KG1 (cell line): Measurements from ENCODE around the gene CAMTA1.
"Not testable (repeated sequence)": the region's sequence is repeated elsewhere in the genome, so short reads cannot be mapped to it uniquely, and the experiment has no call there.

ENCODE experiments used
- DNase-seq: peaks from one replicate; lab custom pipeline; 2025; lab: John Stamatoyannopoulos, UW

The CAMTA1 gene

DNA sequence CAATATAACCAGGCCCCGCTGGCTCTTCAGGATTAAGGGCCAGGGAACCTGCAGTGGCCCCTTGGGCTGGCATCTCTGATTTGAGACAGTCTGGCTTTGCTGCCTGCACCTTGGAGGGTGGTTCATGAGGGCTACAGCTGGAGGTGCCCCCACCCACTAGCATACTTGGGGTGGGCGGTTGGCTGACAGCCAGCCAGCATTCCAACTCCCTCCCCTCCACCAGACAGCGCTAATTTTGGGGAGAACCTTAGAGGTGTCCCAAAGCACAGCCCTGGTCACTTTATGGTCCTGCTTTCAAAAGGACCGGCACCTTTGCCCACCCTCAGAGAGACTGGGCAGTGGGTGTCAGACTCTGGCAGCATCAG lies 805.2 kb downstream of the CAMTA1 start:
- DNase-seq, result no peak

- no peak for DNase-seq
Observed at GRCh38 chr1:7591565-7591964, 806.3 kb downstream of the CAMTA1 start.

DNA sequence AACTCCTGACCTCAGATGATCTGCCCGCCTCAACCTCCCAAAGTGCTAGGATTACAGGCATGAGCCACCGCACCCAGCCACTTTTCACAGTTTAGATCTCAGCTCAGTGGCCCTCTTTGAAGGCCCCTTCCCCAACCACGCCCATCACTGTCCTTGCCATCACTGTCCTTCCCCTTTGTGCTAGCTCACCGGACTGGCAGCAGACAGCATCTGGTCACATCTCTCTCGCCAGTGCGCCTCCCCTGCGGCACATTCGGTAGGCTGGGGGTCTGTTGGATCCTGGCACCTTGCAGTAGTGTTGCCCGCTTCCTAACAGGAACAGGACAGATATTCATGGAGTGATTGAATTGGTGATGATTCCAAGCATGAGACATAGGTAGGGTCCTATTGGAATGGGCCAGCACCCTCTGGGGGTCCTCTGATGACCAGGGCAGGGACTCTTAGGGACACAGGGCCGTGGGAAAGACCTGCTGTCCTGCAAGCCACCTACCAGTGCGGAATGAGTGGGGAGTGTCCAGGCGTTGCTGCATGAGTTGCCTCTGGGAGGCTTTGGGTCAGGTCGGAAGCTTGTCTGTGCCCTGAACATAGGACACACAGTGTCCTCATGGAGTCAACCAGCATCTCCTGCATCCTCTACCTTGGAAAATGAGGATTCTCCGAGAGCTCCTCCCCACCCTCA lies 807.0 kb downstream of the CAMTA1 start:
- DNase-seq, result no peak

- DNase-seq, result no peak
Observed at GRCh38 chr1:7594002-7594713, 808.9 kb downstream of the CAMTA1 start.

DNA sequence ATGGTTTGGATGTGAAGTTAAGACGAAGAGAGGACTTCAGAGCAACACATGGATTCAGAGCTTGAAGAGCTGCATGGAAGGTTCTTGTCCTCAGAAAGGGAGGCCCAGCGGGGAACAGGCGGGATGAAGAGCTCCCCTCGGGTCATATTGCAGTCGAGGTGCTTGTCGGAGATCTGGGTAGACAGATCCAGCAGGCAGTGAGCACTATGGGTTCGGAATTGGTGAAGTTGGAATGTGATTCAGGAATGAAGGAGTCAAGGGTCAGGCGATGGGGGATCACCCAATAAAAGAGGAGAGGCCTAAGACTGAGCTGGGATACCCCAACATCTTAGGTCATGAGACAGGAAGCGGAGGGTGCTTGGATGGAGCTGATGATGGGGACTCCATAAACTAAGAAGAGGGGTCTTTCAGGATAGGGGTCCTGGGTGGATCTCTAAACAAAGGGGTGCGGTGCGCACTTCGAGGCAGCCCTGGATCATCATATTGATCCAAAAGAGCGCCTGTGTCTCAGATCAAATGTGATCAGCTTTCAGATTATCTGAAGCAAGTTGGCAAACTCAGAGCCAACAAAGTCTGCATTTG lies 809.6 kb downstream of the CAMTA1 start:
- no peak for DNase-seq

DNA sequence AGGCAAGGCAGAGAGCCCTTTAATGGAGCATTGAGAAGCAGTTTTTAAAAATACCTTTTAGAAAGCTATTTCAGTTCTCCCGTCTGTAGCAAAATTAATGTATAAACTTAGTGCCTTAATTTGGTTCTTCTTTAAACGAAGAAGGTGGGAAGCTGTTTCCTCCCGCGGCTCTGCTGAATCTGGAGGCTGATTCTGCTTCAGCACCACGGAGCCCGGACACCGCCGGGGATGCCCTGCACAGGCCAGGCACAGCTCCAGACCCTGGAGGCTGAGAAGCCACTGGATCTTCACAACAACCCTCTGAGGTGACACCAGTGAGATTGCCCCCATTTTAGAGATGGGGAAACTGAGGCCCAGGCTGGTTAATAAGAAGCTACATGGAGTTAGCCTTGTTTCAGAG lies 810.1 kb downstream of the CAMTA1 start:
- DNase-seq, result no peak

GRCh38 chr1:7596126-7596965 lies 811.1 kb downstream of the CAMTA1 start:
- no peak for DNase-seq

DNA sequence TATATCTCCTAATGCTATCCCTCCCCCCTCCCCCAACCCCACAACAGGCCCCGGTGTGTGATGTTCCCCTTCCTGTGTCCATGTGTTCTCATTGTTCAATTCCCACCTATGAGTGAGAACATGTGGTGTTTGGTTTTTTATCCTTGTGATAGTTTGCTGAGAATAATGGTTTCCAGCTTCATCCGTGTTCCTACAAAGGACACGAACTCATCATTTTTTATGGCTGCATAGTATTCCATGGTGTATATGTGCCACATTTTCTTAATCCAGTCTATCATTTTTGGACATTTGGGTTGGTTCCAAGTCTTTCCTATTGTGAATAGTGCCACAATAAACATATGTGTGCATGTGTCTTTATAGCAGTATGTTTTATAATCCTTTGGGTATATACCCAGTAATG lies 812.8 kb downstream of the CAMTA1 start:
- not testable (repeated sequence) for DNase-seq

GRCh38 chr1:7604906-7605305 lies 819.7 kb downstream of the CAMTA1 start:
- not testable (repeated sequence) for DNase-seq

GRCh38 chr1:7606096-7606495 lies 820.8 kb downstream of the CAMTA1 start:
- DNase-seq, result no peak

DNA sequence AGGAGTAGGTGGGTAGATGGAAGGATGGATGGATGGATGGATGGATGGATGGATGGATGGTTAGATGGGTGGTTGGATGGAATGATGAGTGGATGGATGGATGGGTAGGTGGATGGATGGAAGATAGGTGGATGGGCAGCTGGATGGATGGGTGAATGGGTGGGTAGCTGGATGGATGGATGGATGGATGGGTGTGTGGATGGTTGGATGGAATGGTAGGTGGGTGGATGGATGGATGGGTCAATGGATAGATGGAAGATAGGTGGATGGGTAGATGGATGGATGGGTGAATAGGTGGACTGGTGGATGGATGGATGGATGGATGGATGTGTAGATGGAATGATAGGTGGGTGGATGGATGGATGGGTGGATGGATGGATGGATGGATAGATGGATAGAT lies 821.8 kb downstream of the CAMTA1 start:
- DNase-seq, result no peak

DNA sequence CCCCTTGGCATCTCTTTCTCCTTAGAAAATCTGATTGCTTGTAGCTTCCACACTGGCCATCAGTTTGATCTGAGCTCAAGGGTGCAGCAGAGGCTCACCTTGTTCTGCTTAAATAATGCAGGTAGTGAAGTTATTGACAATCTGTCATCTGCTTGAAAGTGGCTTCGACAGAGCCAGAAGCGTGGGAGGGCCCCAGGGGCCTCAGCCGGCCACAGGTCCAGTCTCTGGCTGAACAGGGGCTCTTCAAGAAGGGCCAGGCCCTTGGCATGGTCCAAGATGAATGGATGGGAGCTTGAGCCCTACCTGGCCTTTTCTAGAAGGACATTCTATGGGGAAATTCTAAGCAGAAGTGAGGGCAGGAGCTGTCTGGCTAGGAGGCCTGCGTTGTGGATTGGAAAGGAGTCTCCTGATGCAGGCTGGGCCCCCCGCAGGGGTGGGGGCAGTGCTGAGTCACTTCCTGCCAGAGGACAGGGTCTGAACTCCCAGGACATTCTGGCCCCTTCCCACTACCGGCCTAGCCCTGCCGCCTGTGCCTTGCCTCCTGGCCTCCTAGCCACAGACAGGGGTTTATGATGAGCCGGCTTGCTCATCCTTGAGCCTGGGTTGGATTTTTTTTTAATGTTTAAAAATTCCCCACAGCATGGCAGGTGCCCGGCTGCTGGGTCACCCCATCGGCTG lies 823.5 kb downstream of the CAMTA1 start:
- DNase-seq, result no peak

- no peak for DNase-seq
Observed at GRCh38 chr1:7609311-7609994, 824.2 kb downstream of the CAMTA1 start.

- no peak for DNase-seq
Observed at GRCh38 chr1:7610106-7610731, 825.0 kb downstream of the CAMTA1 start.

GRCh38 chr1:7610936-7611335 lies 825.7 kb downstream of the CAMTA1 start:
- DNase-seq, result no peak

GRCh38 chr1:7611421-7612010 lies 826.3 kb downstream of the CAMTA1 start:
- DNase-seq, result no peak

DNA sequence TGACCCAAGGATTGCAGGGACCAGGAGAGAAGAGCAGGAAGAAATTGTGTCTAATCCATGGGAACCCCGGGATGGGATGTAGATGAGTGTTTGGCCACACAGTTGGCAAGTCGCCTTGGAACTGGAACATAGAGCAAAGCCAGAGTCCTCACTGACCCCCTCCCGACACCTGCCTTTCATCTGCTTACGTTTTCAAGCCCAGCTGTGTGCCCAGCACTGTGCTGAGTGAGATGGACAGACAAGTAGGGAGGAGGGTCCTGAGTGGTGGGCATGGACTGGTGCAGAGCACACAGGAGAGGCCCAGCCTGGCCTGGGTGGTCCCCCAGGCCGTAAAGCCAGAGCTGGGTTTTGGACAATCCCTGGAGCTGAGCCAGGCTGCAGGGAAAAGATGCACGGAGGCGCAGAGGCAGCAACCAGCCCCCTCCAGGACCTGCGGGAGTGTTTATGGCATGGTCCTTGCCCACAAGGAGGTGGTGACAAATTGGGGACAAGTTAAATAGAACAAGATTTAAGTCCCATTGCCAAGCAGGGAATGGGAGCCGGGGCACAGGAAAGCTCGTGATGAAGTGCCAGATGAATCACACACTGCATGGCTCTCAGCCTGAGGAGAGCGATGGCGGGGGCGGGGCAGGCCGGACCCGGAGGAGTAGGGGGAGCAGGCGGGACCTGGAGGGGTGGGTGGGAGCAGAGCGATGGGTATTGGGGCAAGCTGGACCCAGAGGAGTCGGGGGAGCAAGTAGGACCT lies 828.0 kb downstream of the CAMTA1 start:
- DNase-seq, result no peak

GRCh38 chr1:7613851-7614205 lies 828.6 kb downstream of the CAMTA1 start:
- DNase-seq, result no peak

- no peak for DNase-seq
Observed at GRCh38 chr1:7614576-7615074, 829.4 kb downstream of the CAMTA1 start.

- DNase-seq, result no peak
Observed at GRCh38 chr1:7615138-7615537, 829.9 kb downstream of the CAMTA1 start.
